GM19438 (cell line): ENCODE results near the gene MSI2.

Experiments
- ATAC-seq: cut with Tn5 transposase; IDR thresholded peaks from one replicate; pipeline ENCODE4 v1.9.1; 2021; ENCODE audit warnings: low read depth; ENCODE audit not compliant: unreplicated experiment

The MSI2 gene

GRCh38 chr17:57447990-57448758 is 191.9 kb downstream of the MSI2 start:
- no peak for ATAC-seq

DNA sequence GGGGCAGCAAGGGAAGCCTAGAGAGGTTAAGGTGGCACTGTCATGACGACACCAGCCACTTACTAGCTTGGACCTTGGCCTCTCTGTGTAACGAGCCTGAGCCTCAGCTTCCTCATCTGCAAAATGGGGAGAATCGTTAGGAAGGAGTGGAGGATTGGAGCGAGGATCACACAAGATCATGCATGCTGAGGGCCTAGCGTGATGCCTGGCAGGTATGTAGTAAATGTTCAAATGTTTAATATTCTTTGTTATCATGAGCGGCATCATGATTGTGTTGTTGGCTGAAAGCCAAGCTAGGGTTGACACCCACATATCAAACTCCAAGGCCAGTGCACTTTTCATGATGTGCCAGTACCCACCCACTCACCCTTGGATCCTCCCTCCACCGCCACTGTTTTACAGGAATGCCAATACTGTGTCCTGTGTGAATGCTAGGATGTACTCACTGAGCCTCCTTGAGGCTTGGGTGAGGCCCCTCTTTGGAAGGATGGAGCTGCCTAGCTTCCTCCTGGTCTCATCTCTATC is 192.5 kb downstream of the MSI2 start:
- no peak for ATAC-seq

DNA sequence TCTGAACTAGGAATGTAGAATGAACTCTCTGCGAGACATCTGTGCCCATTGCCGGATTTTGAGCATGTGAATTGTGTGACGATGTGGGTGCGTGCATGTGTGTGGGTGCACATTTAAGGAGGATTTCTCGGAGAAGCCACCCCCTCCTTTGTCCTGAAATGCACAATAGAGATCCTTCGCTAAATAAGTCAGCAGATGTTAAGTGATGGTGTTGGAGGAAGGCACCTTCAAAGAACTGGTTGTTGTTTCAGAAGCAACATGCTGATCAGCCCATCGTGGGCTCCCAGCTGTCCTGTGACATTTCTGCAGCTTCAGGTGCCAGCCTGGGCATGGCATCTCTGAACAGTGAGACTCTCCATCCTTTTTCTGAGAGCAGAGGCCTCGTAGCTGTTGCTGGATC is 194.9 kb downstream of the MSI2 start:
- ATAC-seq = no peak

GRCh38 chr17:57451643-57452042 is 195.3 kb downstream of the MSI2 start:
- ATAC-seq = no peak

- ATAC-seq = no peak
These were observed 197.6 kb downstream of the MSI2 start for GRCh38 chr17:57453841-57454425.

DNA sequence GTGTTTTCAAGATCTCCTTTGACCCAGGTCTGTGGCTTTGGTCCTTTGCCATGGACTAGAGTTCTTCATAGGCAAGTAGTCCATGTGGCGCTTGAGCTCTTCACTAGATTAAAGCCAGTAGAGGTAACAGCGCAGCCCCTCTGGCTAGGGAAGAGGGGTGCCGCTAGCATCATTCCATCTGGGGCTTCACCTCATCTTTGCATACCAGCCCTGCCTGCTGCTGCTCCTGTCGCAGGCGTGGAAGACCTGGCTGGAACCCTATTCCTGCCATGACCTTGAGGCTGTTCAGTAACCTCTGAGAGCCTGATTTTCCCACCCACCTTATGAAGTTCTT is 198.4 kb downstream of the MSI2 start:
- ATAC-seq = no peak

DNA sequence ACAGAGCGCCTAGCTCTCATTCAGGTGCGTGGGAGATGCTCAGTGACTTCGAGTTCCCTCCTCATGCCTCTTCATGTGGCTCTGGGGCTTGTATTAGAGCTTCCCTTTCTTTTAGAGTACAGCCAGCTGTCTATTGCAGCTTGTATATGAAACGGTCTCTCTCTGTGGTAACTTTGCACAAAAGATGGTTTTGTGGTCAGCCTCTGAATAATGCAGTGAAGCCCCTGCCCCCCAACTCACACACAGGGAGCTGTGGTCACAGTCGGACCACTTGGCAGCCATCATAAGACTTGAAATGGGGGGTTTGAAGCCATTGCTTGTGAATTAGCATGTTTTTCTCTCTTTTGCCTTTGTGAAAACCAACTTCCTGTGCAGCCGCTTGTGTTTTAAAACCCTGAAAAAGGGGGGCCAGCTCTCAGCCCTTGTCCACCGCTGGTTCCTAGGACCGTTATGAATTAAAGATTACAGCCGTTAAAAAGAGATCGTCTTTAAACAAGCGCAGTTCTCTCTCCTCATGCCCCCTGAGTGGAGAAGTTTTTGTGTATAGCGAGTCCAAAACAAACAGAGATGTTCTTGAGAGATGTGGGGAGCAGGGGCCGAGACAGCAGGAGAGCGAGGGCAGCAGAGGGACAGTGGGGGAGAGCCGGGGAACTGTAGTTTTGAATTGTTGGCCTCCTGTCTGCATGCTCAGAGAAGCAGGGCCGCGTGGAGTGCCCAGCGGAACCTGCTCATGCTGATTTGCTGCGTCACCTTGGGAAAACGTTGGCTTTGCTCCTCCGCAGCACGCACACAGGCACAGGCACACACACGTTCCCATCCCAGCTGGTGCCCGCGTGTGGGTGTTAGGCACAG is 199.0 kb downstream of the MSI2 start:
- ATAC-seq = peak; percentile 63

DNA sequence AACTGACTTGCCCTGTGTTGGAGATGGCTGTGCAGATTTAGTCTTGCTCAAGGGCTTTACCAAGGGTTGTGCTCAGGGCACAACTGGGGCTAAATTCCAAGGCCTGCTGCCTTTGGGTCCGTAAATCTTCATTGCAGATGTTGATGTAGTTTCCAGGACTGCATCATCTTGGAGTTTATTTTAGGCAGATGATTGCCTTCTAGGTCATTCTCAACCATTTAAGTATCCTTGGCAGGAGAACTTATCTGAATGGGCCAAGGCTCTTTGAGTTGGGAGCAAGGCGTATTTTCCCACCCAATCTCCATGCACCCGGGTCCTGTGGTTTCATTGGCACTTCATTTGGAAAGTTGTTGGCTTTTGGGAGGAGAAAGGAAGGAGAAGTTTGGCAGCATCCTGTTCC is 200.3 kb downstream of the MSI2 start:
- ATAC-seq = no peak

GRCh38 chr17:57457188-57457587 is 200.9 kb downstream of the MSI2 start:
- no peak for ATAC-seq

GRCh38 chr17:57458718-57459285 is 202.5 kb downstream of the MSI2 start:
- ATAC-seq = no peak

GRCh38 chr17:57459286-57459915 is 203.1 kb downstream of the MSI2 start:
- no peak for ATAC-seq

DNA sequence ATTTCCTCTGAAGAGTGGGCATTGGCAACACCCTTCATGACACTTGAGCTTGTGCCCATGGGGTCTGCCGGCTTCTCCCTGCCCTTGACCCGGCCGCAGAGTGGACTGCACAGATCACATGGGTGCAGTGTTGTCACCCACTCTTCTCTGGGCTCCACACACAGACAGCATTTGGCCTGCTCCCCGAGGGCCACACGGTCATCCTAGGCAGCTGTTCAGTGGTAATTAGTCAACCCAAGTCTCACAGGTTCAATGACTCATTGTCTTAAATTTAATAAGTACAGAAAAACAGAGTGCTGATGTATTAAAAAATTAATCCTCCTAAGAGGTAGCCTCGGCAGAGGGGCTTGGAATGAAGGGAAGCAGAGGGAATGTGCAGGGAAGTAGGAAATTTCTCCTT is 204.8 kb downstream of the MSI2 start:
- no peak for ATAC-seq

DNA sequence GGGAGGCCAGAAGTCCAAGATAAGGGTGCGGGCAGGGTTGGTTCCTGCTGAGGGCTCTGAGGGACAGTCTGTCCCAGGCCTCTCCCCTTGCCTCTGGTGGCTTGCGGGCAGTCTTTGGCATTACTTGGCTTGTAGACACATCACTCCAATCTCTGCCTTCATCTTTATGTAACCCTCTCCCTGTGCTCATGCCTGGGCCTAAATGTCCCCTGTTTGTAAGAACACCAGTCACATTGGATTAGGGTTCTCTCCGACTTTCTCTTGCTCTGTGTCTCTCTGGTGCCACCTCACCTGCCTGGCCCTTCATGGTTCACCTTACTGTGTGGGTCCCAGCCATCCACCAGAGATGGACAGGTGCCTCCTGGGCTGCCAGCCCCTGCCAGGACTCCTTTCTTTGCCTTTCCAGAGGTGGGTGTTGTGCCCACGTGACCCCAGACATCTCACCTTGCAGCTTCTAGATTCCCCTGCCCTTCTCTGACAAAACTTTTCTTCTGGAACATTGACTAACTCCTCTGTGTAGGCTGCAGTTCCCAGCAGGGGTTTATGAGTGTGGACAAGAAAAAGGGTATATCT is 205.8 kb downstream of the MSI2 start:
- no peak for ATAC-seq

GRCh38 chr17:57463103-57463885 is 207.0 kb downstream of the MSI2 start:
- ATAC-seq = peak; percentile 82

DNA sequence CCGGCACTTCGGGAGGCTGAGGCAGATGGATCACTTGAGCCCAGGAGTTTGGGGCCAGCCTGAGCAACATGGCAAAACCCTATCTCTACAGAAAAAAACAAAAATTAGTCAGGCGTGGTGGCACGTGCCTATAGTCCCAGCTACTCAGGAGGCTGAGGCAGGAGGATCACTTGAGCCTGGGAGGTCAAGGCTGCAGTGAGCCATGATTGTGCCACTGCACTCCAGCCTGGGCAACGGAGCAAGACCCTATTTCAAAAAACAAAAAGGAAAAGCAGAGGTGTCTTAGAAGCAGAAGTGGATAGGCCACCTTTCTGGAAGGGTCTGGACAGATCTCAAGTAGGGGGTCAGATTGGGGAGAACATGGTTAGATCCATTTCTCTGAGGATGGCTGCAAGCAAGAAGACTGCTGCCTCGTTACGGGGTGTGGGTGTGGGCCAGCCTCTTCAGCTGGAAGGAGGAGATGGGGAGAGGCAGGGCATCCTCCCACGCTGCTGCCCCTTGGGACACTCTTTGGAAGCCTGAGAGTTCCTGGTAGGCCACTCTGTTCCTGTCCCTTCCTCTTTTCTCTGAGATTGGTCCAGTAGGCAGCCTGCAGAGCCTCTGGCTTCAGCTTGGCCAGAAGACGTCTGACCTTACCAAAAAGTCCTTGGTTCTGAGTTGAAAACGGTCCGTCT is 208.0 kb downstream of the MSI2 start:
- ATAC-seq = no peak

- ATAC-seq = no peak
These were observed 209.3 kb downstream of the MSI2 start for GRCh38 chr17:57465610-57466009.

DNA sequence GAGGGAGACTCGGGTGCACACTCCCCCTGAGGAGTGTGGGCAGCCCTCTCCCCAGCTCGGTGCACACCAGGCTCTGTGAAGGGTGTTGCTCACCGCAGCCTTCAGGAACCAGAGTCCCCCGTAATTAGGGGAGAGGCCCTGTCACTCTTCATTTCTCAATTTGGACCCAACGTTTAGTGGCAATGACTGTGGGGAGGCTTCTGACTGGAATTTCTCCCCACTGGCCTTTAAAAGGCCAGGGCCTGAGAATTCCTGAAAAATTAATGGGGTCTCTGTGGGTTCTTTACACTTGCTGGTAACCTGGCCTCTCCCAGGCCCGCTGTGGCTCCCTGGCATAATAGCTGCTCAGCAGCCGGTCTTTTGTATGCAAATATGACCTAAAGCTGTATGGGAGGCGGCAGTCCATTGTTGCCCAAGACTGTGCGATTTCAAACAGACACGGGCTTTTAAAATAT is 209.7 kb downstream of the MSI2 start:
- ATAC-seq = no peak

GRCh38 chr17:57466521-57466920 is 210.2 kb downstream of the MSI2 start:
- no peak for ATAC-seq

DNA sequence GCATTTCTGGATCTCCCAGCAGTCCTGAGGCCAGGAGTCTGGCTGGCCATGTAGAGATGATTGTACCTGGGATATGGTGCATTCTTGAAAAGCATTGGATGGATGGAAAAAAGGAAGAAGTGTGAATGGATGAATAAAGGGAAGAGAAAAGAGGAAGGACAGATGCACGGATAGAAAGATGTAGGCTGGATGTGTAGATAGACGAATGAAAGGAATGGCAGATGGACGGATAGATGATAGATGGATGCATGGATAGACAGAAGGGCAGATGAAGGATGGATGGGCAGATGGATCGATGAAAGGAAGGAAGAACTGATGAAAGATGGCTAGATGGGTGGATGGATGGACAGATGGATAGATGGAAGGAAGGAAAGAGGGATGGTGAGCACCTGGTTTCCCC is 210.9 kb downstream of the MSI2 start:
- no peak for ATAC-seq
